Neural progenitor cell (in vitro differentiated cells): ENCODE data around the gene DYSF. TPM values are rescaled to one million over a fixed set of nuclear protein-coding genes. Genes with fewer than 3 reads are reported as not detected.

Experiments
- DNase-seq: peaks from one replicate; pipeline ENCODE4 v3.0.0-alpha.2; 2016; ENCODE audit warnings: low spot score
- H2AFZ ChIP-seq: fragments of 200-600 bp; sonication (generic); replicated peaks from 2 replicates; pipeline ENCODE4 v1.6.1; 2016; ENCODE audit warnings: antibody characterized with exemption
- H3F3A ChIP-seq: fragments of 200-600 bp; sonication (generic); 2 replicates; pipeline ENCODE4 v1.6.1; 2016; ENCODE audit warnings: antibody characterized with exemption, low read depth
- H3K27ac ChIP-seq: fragments of 200-600 bp; sonication (generic); 2 replicates; pipeline ENCODE4 v1.5.1; 2016; ENCODE audit warnings: mild to moderate bottlenecking
- H3K27me3 ChIP-seq: fragments of 200-600 bp; sonication (generic); 2 replicates; pipeline ENCODE4 v1.6.1; 2016; ENCODE audit warnings: mild to moderate bottlenecking, moderate library complexity
- H3K36me3 ChIP-seq: fragments of 200-600 bp; sonication (generic); 2 replicates; pipeline ENCODE4 v1.5.1; 2016
- H3K4me1 ChIP-seq: fragments of 200-600 bp; sonication (generic); 2 replicates; pipeline ENCODE4 v1.6.1; 2016; ENCODE audit warnings: mixed run types
- H3K4me2 ChIP-seq: fragments of 200-600 bp; sonication (generic); 2 replicates; pipeline ENCODE4 v1.6.1; 2016
- H3K4me3 ChIP-seq: fragments of 200-600 bp; sonication (generic); 2 replicates; pipeline ENCODE4 v1.5.1; 2016
- H3K79me2 ChIP-seq: fragments of 200-600 bp; sonication (generic); 2 replicates; pipeline ENCODE4 v1.6.1; 2016; ENCODE audit warnings: low read depth
- H3K9ac ChIP-seq: fragments of 200-600 bp; sonication (generic); 2 replicates; pipeline ENCODE4 v1.6.1; 2016
- H3K9me3 ChIP-seq: fragments of 200-600 bp; sonication (generic); 2 replicates; pipeline ENCODE4 v1.5.1; 2016; ENCODE audit warnings: low read depth
- H4K20me1 ChIP-seq: fragments of 200-600 bp; sonication (generic); 2 replicates; pipeline ENCODE4 v1.6.1; 2016; ENCODE audit warnings: low read depth
- H3K27ac Mint-ChIP-seq: 3 replicates; pipeline ENCODE4 v1.8.0; 2021; ENCODE audit warnings: mixed read lengths
- H3K27me3 Mint-ChIP-seq: 2 replicates; pipeline ENCODE4 v1.8.0; 2022; ENCODE audit warnings: low read depth, mild to moderate bottlenecking, inconsistent platforms, moderate library complexity, mixed read lengths; ENCODE audit not compliant: insufficient read depth
- H3K36me3 Mint-ChIP-seq: 3 replicates; pipeline ENCODE4 v1.8.0; 2021; ENCODE audit warnings: mixed read lengths
- H3K4me1 Mint-ChIP-seq: 3 replicates; pipeline ENCODE4 v1.8.0; 2021; ENCODE audit warnings: mixed read lengths
- H3K4me3 Mint-ChIP-seq: 3 replicates; pipeline ENCODE4 v1.8.0; 2021; ENCODE audit warnings: mild to moderate bottlenecking, moderate library complexity, mixed read lengths
- H3K9me3 Mint-ChIP-seq: 3 replicates; pipeline ENCODE4 v1.8.0; 2020; ENCODE audit warnings: mixed read lengths
- EZH2 ChIP-seq: fragments of 200-600 bp; sonication (generic); IDR thresholded peaks from 2 replicates; pipeline ENCODE4 v1.6.1; 2017; ENCODE audit warnings: antibody characterized with exemption, mild to moderate bottlenecking, moderate library complexity
- EZH2phosphoT487 ChIP-seq: fragments of 200-600 bp; sonication (generic); IDR thresholded peaks from 2 replicates; pipeline ENCODE4 v1.6.1; 2017; ENCODE audit warnings: antibody characterized with exemption
- total RNA-seq: library from RNA; depleted of rRNA; stranded (reverse); fragments of >200 nt; gene quantifications from 2 replicates; pipeline ENCODE4 v1.2.3, GENCODE V29; 2015; ENCODE audit warnings: low replicate concordance
- TF ChIP-seq, protein P1 (sequence below): fragments of 200-600 bp; sonication (generic); IDR thresholded peaks from 2 replicates; pipeline ENCODE4 v1.5.1; 2017; ENCODE audit warnings: antibody characterized with exemption, mild to moderate bottlenecking

DYSF gene
- total RNA-seq, 1 donor from 2014 or later, result 0.39 TPM

DNA sequence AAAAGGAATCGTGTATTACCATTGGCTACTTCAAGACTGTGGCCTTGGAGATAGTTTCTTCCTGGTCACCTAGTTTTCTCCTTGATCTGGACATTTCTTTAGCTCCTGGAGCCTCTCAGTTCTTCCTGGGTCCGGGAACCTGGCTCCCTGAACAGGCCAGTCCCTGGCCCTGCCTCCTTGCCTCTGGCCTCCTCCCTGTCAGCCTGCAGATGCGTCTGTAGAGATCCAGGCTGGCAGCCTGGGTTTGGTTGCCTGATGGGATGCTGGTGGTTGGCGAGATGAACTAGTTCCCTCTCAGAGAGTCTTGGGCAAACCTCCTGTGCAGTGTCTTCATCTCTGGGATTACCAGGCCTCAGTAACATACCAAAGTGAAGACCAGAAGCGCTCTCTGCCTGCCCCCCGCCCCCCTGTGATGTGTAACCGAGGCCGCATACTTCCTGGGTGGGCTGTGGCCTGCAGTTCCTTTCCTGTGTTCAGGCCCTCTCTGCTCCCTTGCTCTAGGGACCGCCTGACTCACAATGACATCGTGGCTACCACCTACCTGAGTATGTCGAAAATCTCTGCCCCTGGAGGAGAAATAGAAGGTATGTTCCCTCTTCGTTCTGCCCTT is 85.4 kb downstream of the DYSF start:
- H3K36me3 Mint-ChIP-seq, result no peaks in the 10 kb centered on the region
- no peaks in the 10 kb centered on the region for H3F3A ChIP-seq
- no peaks in the 10 kb centered on the region for H4K20me1 ChIP-seq
- no peak overlapping the region for H3K9ac ChIP-seq
- H3K4me1 ChIP-seq, result no peaks in the 10 kb centered on the region
- TF ChIP-seq, protein P1, sequence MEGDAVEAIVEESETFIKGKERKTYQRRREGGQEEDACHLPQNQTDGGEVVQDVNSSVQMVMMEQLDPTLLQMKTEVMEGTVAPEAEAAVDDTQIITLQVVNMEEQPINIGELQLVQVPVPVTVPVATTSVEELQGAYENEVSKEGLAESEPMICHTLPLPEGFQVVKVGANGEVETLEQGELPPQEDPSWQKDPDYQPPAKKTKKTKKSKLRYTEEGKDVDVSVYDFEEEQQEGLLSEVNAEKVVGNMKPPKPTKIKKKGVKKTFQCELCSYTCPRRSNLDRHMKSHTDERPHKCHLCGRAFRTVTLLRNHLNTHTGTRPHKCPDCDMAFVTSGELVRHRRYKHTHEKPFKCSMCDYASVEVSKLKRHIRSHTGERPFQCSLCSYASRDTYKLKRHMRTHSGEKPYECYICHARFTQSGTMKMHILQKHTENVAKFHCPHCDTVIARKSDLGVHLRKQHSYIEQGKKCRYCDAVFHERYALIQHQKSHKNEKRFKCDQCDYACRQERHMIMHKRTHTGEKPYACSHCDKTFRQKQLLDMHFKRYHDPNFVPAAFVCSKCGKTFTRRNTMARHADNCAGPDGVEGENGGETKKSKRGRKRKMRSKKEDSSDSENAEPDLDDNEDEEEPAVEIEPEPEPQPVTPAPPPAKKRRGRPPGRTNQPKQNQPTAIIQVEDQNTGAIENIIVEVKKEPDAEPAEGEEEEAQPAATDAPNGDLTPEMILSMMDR, result no peak
- TF ChIP-seq EZH2phosphoT487, result no peak
- TF ChIP-seq EZH2, result no peak
- peaks cover 3% of the 10 kb centered on the region for H3K9me3 Mint-ChIP-seq
- H3K4me3 ChIP-seq, result no peak overlapping the region
- H3K79me2 ChIP-seq, result no peaks in the 10 kb centered on the region
- no peaks in the 10 kb centered on the region for H3K27me3 ChIP-seq
- H3K27ac ChIP-seq, result no peak overlapping the region
- H3K4me3 Mint-ChIP-seq, result no peak overlapping the region
- H3K27ac Mint-ChIP-seq, result no peak overlapping the region
- no peaks in the 10 kb centered on the region for H3K9me3 ChIP-seq
- H3K36me3 ChIP-seq, result no peaks in the 10 kb centered on the region
- H3K27me3 Mint-ChIP-seq, result peaks cover 1% of the 10 kb centered on the region
- no peak for DNase-seq
- H3K4me1 Mint-ChIP-seq, result no peaks in the 10 kb centered on the region
- no peak overlapping the region for H3K4me2 ChIP-seq
- H2AFZ ChIP-seq, result no peak overlapping the region

DNA sequence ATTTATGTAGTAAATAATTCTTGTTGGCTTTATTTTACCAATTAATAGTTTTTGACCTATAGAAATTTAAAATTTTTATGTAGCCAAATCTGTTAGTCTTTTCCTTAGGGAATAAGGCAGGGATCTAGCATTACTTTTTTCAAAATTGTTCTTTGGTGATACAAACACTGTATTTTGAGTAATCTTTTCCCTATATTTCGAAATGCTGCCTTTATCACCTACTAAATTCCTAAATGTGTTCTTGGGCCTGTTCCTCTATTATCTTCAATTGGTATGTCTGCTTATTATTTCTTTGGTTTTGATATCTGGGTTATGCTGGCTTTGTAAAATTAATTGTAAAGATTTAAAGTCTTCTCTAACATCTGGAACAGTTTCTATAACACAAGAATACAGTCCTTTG is 87.5 kb downstream of the DYSF start:
- Histone ChIP-seq H3F3A (no peaks in the 10 kb centered on the region), H3K79me2 (no peaks in the 10 kb centered on the region), H3K36me3 (no peaks in the 10 kb centered on the region), H2AFZ (no peak overlapping the region), H3K4me3 (no peak overlapping the region), H3K9me3 (no peaks in the 10 kb centered on the region), H3K9ac (no peak overlapping the region), H3K4me1 (no peaks in the 10 kb centered on the region), H3K27ac (no peak overlapping the region), H3K4me2 (no peak overlapping the region), H4K20me1 (no peaks in the 10 kb centered on the region), H3K27me3 (peaks cover 11% of the 10 kb centered on the region)
- Mint-ChIP-seq H3K36me3 (no peaks in the 10 kb centered on the region), H3K27me3 (peaks cover 7% of the 10 kb centered on the region), H3K27ac (no peak overlapping the region), H3K9me3 (peaks cover 8% of the 10 kb centered on the region), H3K4me3 (no peak overlapping the region), H3K4me1 (peaks cover 2% of the 10 kb centered on the region)
- TF ChIP-seq EZH2phosphoT487 (no peak), EZH2 (no peak)
- TF ChIP-seq, protein P1, result no peak
- DNase-seq, result no peak

DNA sequence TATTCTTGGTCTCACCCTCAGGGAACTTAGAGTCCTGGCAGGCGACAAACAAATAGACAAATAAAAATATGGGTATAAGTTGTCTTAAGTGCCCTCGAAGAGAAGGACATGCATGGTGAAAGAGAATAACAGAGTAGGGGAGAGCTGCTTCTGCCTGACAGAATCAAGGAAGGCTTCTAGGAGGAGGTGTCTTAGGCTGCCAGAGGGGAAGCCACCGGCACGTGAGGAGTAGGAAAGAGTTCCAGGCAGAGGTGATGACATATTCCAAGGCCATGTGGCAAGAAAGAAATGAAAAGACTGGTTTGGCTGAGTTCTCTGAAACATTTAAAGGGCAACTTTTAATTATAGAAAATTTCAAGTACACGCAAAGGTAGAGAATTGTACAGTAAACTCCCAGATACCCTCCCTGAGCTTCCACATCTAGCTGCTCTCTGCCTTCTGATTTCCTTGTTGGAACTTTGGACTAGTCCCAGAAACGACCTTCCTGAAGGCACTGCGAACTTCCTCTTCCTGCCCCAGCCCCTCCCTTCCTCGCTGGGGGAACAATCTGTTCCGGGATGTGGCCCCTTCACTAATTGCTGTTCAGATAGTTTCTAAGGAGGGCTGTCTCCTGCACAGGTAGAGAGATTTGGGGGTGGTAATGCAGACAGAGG is 91.7 kb downstream of the DYSF start:
- peaks cover 8% of the 10 kb centered on the region for H3K9me3 Mint-ChIP-seq
- peaks cover 3% of the 10 kb centered on the region for H3K4me1 Mint-ChIP-seq
- Histone ChIP-seq H3K79me2 (no peaks in the 10 kb centered on the region), H4K20me1 (no peaks in the 10 kb centered on the region), H3K9me3 (no peaks in the 10 kb centered on the region), H2AFZ (no peak overlapping the region), H3K36me3 (no peaks in the 10 kb centered on the region), H3F3A (no peaks in the 10 kb centered on the region), H3K4me2 (no peak overlapping the region), H3K27me3 (peaks cover 14% of the 10 kb centered on the region), H3K9ac (no peak overlapping the region), H3K27ac (no peak overlapping the region), H3K4me1 (no peaks in the 10 kb centered on the region), H3K4me3 (no peak overlapping the region)
- H3K4me3 Mint-ChIP-seq, result no peak overlapping the region
- DNase-seq, result no peak
- H3K27me3 Mint-ChIP-seq, result peaks cover 13% of the 10 kb centered on the region
- no peak for TF ChIP-seq EZH2
- TF ChIP-seq, protein P1, result no peak
- TF ChIP-seq EZH2phosphoT487, result no peak
- no peak overlapping the region for H3K27ac Mint-ChIP-seq
- H3K36me3 Mint-ChIP-seq, result no peaks in the 10 kb centered on the region
